Spinal cord (tissue), 10 donors: ENCODE results near the gene KAT6B. TPM values are rescaled to one million over a fixed set of nuclear protein-coding genes. Genes with fewer than 3 reads are reported as not detected.

ENCODE experiments used
- DNase-seq, 6 donors: peaks; one replicate each; pipeline versions ENCODE4 v3.0.0 to v3.0.0-alpha.2; 2013 to 2015; ENCODE audit warnings: low spot score in 6 of 6, low read depth in 4 of 6
- H3K27ac ChIP-seq: one replicate; pipeline ENCODE4 v1.5.1; 2013; ENCODE audit warnings: low read depth, low read length, control low read depth
- H3K27me3 ChIP-seq: one replicate; pipeline ENCODE4 v1.6.1; 2013; ENCODE audit warnings: low read length; ENCODE audit not compliant: control insufficient read depth, insufficient read depth
- H3K36me3 ChIP-seq: one replicate; pipeline ENCODE4 v1.6.1; 2013; ENCODE audit warnings: low read length; ENCODE audit not compliant: control insufficient read depth, insufficient read depth
- H3K4me1 ChIP-seq: one replicate; pipeline ENCODE4 v1.6.1; 2013; ENCODE audit warnings: low read length; ENCODE audit not compliant: control insufficient read depth, insufficient read depth
- H3K4me3 ChIP-seq: one replicate; pipeline ENCODE4 v1.5.1; 2013; ENCODE audit warnings: low read depth, low read length, control low read depth
- H3K9me3 ChIP-seq: one replicate; pipeline ENCODE4 v1.6.1; 2013; ENCODE audit warnings: low read length; ENCODE audit not compliant: control insufficient read depth, insufficient read depth
- WGBS: methylation state at CpG from one replicate; pipeline ENCODE4 v1.1.5; 2013; ENCODE audit warnings: missing lambda C conversion rate; ENCODE audit not compliant: insufficient coverage; 5-methylcytosine and 5-hydroxymethylcytosine counted together
- polyA plus RNA-seq, 2 donors: library from polyadenylated mRNA; unstranded; fragments of 120-200 nt; gene quantifications; one replicate each; pipeline ENCODE4 v1.2.1, GENCODE V29; 2013; ENCODE audit not compliant: insufficient read length in 2 of 2
- total RNA-seq, 2 donors: library from RNA; depleted of rRNA in 1 of 2; stranded (reverse); fragments of 120-200 nt in 1 of 2; fragments of >200 nt in 1 of 2; gene quantifications; one replicate each; pipeline versions ENCODE4 v1.2.3 to v1.2.4, GENCODE V29; 2013 to 2014
- donor health status: healthy.

Gene KAT6B
- total and polyA plus RNA-seq, 4 donors, result 30.6 to 93.6 (median 37.5) TPM

- Histone ChIP-seq H3K36me3 (peaks cover 33% of the 10 kb centered on the region), H3K27ac (no peak overlapping the region)
- WGBS, result 57% methylated on average over 12 of the region's 13 CpGs
These were observed 203.5 kb downstream of the KAT6B start for GRCh38 chr10:75029857-75030256.

GRCh38 chr10:75030371-75030770, 204.0 kb downstream of the KAT6B start:
- no peak for DNase-seq
- WGBS, result 86% methylated on average over 10 of the region's 10 CpGs
- Histone ChIP-seq H3K4me3 (no peak overlapping the region), H3K27ac (no peak overlapping the region), H3K9me3 (no peaks in the 10 kb centered on the region), H3K36me3 (peaks cover 33% of the 10 kb centered on the region), H3K4me1 (peaks cover 12% of the 10 kb centered on the region), H3K27me3 (no peaks in the 10 kb centered on the region)

More at GRCh38 chr10:75029857-75030256, 203.5 kb downstream of the KAT6B start:
- DNase-seq, result peak in 1 of 6 donors; percentile 63
- H3K4me3 ChIP-seq, result no peak overlapping the region
- H3K9me3 ChIP-seq, result no peaks in the 10 kb centered on the region
- H3K27me3 ChIP-seq, result no peaks in the 10 kb centered on the region
- peaks cover 12% of the 10 kb centered on the region for H3K4me1 ChIP-seq

GRCh38 chr10:75032119-75032518, 205.7 kb downstream of the KAT6B start:
- Histone ChIP-seq H3K9me3 (no peaks in the 10 kb centered on the region), H3K4me3 (no peak overlapping the region), H3K27ac (no peak overlapping the region), H3K27me3 (no peaks in the 10 kb centered on the region), H3K4me1 (peaks cover 12% of the 10 kb centered on the region), H3K36me3 (peaks cover 26% of the 10 kb centered on the region)
- WGBS, result no CpG with 5 or more reads among the region's 3 CpGs
- no peak for DNase-seq

GRCh38 chr10:75032813-75033212, 206.4 kb downstream of the KAT6B start:
- H3K4me1 ChIP-seq, result peaks cover 12% of the 10 kb centered on the region
- no peak overlapping the region for H3K27ac ChIP-seq
- H3K4me3 ChIP-seq, result no peak overlapping the region
- H3K36me3 ChIP-seq, result peaks cover 26% of the 10 kb centered on the region
- no peaks in the 10 kb centered on the region for H3K9me3 ChIP-seq
- 84% methylated on average over 3 of the region's 8 CpGs for WGBS
- H3K27me3 ChIP-seq, result no peaks in the 10 kb centered on the region
- no peak for DNase-seq

GRCh38 chr10:75033399-75034130, 207.2 kb downstream of the KAT6B start:
- H3K27ac ChIP-seq, result no peak overlapping the region
- peaks cover 18% of the 10 kb centered on the region for H3K4me1 ChIP-seq
- no peaks in the 10 kb centered on the region for H3K9me3 ChIP-seq
- DNase-seq, result no peak
- no peaks in the 10 kb centered on the region for H3K27me3 ChIP-seq
- WGBS, result 95% methylated on average over 11 of the region's 15 CpGs
- peaks cover 26% of the 10 kb centered on the region for H3K36me3 ChIP-seq
- H3K4me3 ChIP-seq, result no peak overlapping the region

- H3K9me3 ChIP-seq, result no peaks in the 10 kb centered on the region
- DNase-seq, result no peak
- H3K36me3 ChIP-seq, result peaks cover 20% of the 10 kb centered on the region
- no peak overlapping the region for H3K27ac ChIP-seq
- no peak overlapping the region for H3K4me3 ChIP-seq
- no peaks in the 10 kb centered on the region for H3K27me3 ChIP-seq
- peaks cover 18% of the 10 kb centered on the region for H3K4me1 ChIP-seq
- 82% methylated on average over 4 of the region's 5 CpGs for WGBS
These were observed 207.7 kb downstream of the KAT6B start for GRCh38 chr10:75034131-75034512.

- Histone ChIP-seq H3K9me3 (no peaks in the 10 kb centered on the region), H3K4me1 (peaks cover 12% of the 10 kb centered on the region), H3K27ac (no peak overlapping the region), H3K36me3 (peaks cover 14% of the 10 kb centered on the region), H3K4me3 (no peak overlapping the region), H3K27me3 (no peaks in the 10 kb centered on the region)
- 86% methylated on average over 14 of the region's 14 CpGs for WGBS
- no peak for DNase-seq
These were observed 208.4 kb downstream of the KAT6B start for GRCh38 chr10:75034714-75035258.

GRCh38 chr10:75035975-75036708, 209.7 kb downstream of the KAT6B start:
- no peak overlapping the region for H3K27ac ChIP-seq
- H3K36me3 ChIP-seq, result peaks cover 3% of the 10 kb centered on the region
- 96% methylated on average over 10 of the region's 10 CpGs for whole genome bisulfite sequencing
- H3K4me1 ChIP-seq, result peaks cover 5% of the 10 kb centered on the region
- H3K9me3 ChIP-seq, result no peaks in the 10 kb centered on the region
- no peak for DNase-seq
- H3K4me3 ChIP-seq, result no peak overlapping the region
- no peaks in the 10 kb centered on the region for H3K27me3 ChIP-seq

- Histone ChIP-seq H3K36me3 (peaks cover 3% of the 10 kb centered on the region), H3K4me3 (no peak overlapping the region), H3K9me3 (no peaks in the 10 kb centered on the region), H3K27me3 (no peaks in the 10 kb centered on the region), H3K4me1 (peaks cover 5% of the 10 kb centered on the region), H3K27ac (no peak overlapping the region)
- DNase-seq, result no peak
- 91% methylated on average over 25 of the region's 32 CpGs for WGBS
These were observed 211.1 kb downstream of the KAT6B start for GRCh38 chr10:75037171-75038153.
